AG04449 (cell line): ENCODE measurements around the gene LIN37.

ENCODE experiments used
- CTCF ChIA-PET: fragments of 350-600 bp; formaldehyde crosslinking; extraction: SDS; loops from one replicate; lab custom pipeline; 2021; ENCODE audit warnings: antibody characterized with exemption; lab: Yijun Ruan, JAX
- POLR2A ChIA-PET: fragments of 400-600, 350-600 bp; formaldehyde crosslinking; extraction: SDS; loops from one replicate; lab custom pipeline; 2020; ENCODE audit warnings: antibody characterized with exemption, inconsistent platforms; lab: Yijun Ruan, JAX
- DNase-seq: peaks from one replicate; pipeline ENCODE4 v3.0.0-alpha.2; 2010; ENCODE audit warnings: low read depth, low spot score
- H3K4me3 ChIP-seq: 2 replicates; pipeline ENCODE4 v1.5.1; 2011; ENCODE audit warnings: low read depth, mild to moderate bottlenecking, control low read depth, low read length
- CTCF ChIP-seq: IDR thresholded peaks from one replicate; pipeline ENCODE4 v1.5.1; 2011; ENCODE audit warnings: mild to moderate bottlenecking, moderate library complexity, low read length, control low read depth, inconsistent platforms; ENCODE audit not compliant: insufficient read depth; ENCODE audit errors: missing control alignments

LIN37 gene

GRCh38 chr19:35729021-35729420, 19.4 kb upstream of the LIN37 start:
- no peak for TF ChIP-seq CTCF
- ChIA-PET POLR2A (interaction anchor here (1.3 to 1.5 kb wide), 2 partner anchors 11 to 16 kb away, joined by 3 to 6 read pairs; partner anchors contain the start of genes PSENEN and U2AF1L4), CTCF (no interaction called here)
- no peak overlapping the region for H3K4me3 ChIP-seq
- DNase-seq = no peak

GRCh38 chr19:35729763-35730162, 18.6 kb upstream of the LIN37 start:
- ChIA-PET CTCF (no interaction called here), POLR2A (interaction anchor here (0.7 to 1.5 kb wide), 2 partner anchors 10 to 11 kb away, joined by 3 to 6 read pairs; no protein-coding TSS in a partner anchor)
- no peak for TF ChIP-seq CTCF
- DNase-seq = no peak
- H3K4me3 ChIP-seq = no peak overlapping the region

GRCh38 chr19:35730326-35730725, 18.1 kb upstream of the LIN37 start:
- ChIA-PET POLR2A (interaction anchor here (0.6 to 1.5 kb wide), 3 partner anchors 10 to 15 kb away, joined by 3 read pairs; partner anchors contain the start of gene PSENEN), CTCF (no interaction called here)
- H3K4me3 ChIP-seq = no peak overlapping the region
- no peak for TF ChIP-seq CTCF
- no peak for DNase-seq

- no peak for DNase-seq
- H3K4me3 ChIP-seq = no peak overlapping the region
- no peak for TF ChIP-seq CTCF
- ChIA-PET CTCF (no interaction called here), POLR2A (interaction anchor here (0.6 to 1.5 kb wide), 2 partner anchors 14 to 85 kb away, joined by 3 read pairs; partner anchors contain the start of gene PSENEN)
These were observed 17.0 kb upstream of the LIN37 start for GRCh38 chr19:35731353-35731752.

GRCh38 chr19:35731779-35732405, 16.5 kb upstream of the LIN37 start:
- CTCF ChIA-PET = interaction anchor here (1.0 kb wide), 1 partner anchor 12 kb away, joined by 3 read pairs; no protein-coding TSS in a partner anchor
- DNase-seq = no peak
- POLR2A ChIA-PET = interaction anchor here (1.5 kb wide), 1 partner anchor 14 kb away, joined by 3 read pairs; the partner anchor contains the start of gene PSENEN
- no peak overlapping the region for H3K4me3 ChIP-seq
- TF ChIP-seq CTCF = no peak

GRCh38 chr19:35732540-35733179, 15.7 kb upstream of the LIN37 start:
- ChIA-PET POLR2A (no interaction called here), CTCF (interaction anchor here (1.0 kb wide), 1 partner anchor 13 kb away, joined by 3 read pairs; no protein-coding TSS in a partner anchor)
- no peak for DNase-seq
- H3K4me3 ChIP-seq = no peak overlapping the region
- TF ChIP-seq CTCF = no peak
